Stimulated activated CD4-positive, alpha-beta T cell treated with anti-CD3 and anti-CD28 coated beads, Interleukin-4, amount 100 ng/mL, for 4 hours (primary cell): Measurements from ENCODE around the gene SLC25A22.
A peak's percentile ranks its signal among the peaks of the same experiment; 100 is the strongest.

Experiments used
- DNase-seq, 2 experiments: peaks; one replicate each; pipeline ENCODE4 v3.0.0-alpha.2; 2020

SLC25A22 gene

DNA sequence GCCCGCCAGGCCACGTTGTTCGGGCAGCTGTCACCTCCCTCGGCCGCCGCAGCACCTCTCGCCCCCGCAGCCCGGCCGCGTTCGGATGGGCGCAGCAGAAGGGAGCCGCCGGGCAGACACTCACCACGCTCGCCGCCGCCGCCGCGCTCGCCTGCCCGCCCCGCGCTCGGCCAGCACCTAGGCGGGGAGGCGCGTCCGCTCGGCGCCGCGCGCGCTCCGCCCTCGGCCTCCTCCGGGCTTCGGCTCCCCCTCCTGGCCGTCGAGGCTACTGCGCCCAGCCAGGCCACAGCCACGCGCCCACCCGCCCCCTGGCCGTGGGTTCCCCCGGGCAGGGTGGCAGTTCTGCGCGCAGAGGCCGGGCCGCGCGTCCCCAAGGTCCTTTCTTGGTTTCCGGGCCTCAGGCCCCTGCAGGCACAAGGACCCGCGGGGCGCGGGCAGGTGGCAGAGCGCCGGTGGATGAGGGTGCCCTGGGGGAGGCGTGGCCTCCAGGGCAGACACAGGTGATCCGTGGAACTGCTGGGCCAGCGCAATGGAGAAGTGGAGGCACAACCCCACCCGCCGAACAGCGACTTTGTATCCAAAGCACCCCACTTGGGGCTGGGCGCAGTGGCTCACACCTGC is at the start of gene SLC25A22:
Gene SLC25A22, minus strand, starts transcription at position 189 of the 621 bp plus-strand sequence. CDS start 3,275 bp downstream, outside the sequence.
- DNase-seq, result peak; percentile 76 to 87

GRCh38 chr11:847876-848275 is 49.8 kb upstream of the SLC25A22 start:
- DNase-seq, result no peak

DNA sequence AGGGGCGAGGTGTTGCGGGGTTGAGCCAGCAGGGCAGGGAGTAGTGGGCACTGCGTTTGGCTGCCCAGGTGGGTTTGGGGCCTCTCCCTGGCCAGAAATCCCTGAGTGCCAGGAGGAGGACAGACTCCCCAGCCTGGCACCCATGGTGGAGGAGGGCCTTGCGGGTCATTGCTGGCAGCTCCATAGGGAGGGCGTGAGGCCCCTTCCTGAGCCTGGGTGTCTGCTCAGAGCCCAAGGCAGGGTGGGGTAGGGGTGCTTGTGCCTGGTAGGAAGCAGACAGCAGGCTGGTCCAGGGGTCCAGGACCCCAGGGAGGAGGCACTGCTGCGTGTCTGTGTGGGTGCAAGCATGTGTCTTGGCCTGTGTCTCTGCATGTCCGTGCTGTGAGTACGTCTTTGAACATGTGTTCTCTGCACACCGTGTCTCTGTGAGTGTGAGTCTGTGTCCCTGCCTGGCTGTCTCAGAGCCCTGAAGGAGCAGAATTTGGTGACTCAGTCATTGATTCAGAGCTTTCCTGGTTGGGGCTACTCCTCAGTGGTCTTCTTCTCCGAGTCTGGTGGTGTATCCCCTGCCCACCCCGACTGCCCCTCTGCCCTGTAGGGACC is 48.5 kb upstream of the SLC25A22 start:
- no peak for DNase-seq

DNA sequence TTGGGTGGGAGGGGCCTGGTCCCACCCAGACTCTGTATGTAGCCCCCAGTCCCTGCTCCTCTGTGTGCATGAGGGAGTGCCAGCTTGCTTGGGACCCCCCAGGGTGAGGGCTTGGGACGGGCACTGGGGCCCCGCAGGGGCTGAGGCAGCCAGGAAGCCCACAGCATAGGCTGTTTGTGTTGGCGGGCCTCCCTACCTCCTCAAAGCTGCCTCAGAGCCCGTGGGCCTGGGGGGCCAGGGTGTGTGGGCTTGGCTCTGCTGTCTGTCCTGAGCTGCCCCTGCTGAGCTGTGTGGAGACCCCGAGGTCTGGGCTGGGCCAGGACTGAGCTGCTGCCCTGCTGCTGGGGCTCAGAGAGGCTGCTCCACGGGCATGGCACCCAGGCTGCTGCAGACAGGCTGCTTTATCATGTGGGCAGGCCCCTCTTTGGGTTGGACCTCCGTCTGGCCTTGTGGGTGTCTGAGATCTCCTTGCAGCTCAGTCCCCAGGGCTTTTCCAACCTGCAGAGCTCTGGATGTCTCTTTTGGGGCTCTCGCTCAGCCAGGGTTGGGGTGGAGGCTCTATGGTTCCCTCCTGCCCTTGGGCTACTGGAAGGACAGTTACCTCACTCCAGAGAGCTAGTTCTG is 47.9 kb upstream of the SLC25A22 start:
- no peak for DNase-seq

- no peak for DNase-seq
Observed at GRCh38 chr11:844693-845644, 46.9 kb upstream of the SLC25A22 start.

DNA sequence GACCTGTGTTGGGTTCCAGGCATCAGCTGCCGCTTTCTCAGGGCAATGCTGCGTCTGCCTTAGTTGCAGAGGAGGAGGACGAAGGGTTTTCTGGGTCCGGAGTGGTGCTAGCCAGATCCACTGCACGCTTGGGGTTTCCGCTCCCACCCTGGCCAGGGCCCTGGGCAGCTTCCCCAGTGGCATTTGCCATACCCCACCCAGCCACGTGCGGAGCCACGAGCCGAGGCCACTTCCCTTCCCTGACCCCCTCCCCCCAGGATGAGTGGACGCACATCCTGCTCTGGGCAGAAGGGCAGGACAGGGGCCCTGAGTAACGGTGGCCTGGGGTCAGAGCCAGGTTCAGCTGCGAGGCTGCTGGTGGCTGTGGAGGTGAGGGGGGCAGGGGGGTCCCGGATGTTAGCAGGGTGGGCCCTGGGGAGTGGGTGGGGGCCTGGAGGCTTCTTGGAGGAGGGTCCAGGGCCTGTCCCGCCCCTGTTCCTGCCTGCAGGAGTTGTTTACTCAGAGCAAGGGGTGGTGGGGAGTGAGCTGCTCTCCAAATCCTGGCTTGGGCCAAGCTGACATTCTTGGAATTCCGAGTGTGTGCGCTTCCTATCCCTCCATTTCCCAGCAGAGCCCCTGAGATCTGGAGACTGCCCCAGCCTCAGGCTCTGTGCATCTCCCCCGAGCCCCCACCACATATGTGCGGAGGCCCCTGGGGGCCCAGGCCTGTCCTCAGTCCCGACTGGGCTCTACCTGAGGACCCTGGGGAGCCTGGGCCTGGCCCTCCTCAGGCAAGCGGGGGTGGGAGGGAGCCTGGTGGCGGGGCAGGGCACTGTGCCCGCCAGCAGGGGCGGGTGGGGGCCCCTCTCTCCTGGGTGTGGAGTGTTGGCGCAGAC is 46.0 kb upstream of the SLC25A22 start:
- no peak for DNase-seq

- no peak for DNase-seq
Observed at GRCh38 chr11:843086-843734, 45.1 kb upstream of the SLC25A22 start.

- peak; percentile 79 to 90 for DNase-seq
Observed at GRCh38 chr11:842370-843002, 44.4 kb upstream of the SLC25A22 start, which contains the start of the genes POLR2L and TSPAN4. TSS of gene POLR2L (minus strand) at chr11:842529. CDS start at chr11:842508, 21 bp downstream. TSS of gene TSPAN4 (plus strand) at chr11:842852. CDS start at chr11:850305, 7,453 bp downstream.

DNA sequence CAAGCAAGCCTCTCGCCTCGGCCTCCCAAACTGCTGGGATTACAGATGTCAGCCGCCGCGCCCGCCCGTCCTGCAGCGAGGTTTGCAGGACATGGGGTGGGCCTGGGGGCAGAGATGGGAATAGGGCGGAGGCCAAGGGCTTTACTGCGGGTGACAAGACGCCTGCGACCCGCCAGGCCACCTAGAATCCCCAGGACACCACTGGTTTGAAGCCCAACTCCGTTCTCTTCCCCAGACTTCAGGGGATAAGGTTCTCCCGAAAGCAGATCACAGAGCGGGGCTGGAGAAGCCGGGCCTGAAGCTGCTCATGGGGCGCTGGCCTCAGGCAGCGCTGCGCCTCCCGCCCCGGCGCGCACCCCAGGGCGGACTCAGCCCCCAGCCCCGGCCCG is 43.9 kb upstream of the SLC25A22 start:
- DNase-seq, result no peak

DNA sequence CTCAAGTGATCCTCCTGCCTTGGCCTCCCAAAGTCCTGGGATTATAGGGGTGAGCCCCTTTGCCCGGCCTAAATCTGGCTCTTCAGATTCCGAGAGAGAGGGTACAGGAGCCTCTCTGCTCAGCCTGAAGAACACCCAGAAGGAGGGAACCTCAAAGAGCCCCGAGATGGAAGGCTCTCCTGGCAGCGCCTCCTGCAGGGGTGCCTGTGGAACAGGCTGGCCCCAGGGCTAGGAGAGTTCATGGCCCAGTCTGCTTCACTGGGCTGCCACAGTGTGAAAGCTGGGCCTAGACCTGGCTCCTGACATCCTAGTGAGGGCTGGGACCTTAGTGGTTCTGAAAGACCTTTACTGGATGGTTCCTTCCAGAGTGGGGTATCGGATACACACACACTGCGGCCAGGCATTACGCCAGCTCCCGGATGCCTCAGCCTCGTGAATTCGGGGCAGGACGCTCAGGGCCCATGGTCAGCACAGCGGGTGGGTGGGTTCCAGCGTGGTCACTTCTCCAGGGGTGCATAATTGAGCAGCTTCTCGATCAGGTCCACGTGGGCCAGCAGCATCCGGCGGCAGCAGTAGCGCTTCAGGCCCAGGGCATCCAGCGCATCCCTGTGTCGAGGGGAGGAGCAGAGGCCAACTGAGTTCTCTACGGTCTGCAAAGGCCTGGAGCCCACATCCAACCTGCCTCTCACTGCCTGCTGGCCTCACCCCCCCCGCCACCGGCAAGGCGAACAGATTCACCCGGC is 42.0 kb upstream of the SLC25A22 start:
- DNase-seq, result no peak

- no peak for DNase-seq
Observed at GRCh38 chr11:839280-839623, 41.2 kb upstream of the SLC25A22 start.

DNA sequence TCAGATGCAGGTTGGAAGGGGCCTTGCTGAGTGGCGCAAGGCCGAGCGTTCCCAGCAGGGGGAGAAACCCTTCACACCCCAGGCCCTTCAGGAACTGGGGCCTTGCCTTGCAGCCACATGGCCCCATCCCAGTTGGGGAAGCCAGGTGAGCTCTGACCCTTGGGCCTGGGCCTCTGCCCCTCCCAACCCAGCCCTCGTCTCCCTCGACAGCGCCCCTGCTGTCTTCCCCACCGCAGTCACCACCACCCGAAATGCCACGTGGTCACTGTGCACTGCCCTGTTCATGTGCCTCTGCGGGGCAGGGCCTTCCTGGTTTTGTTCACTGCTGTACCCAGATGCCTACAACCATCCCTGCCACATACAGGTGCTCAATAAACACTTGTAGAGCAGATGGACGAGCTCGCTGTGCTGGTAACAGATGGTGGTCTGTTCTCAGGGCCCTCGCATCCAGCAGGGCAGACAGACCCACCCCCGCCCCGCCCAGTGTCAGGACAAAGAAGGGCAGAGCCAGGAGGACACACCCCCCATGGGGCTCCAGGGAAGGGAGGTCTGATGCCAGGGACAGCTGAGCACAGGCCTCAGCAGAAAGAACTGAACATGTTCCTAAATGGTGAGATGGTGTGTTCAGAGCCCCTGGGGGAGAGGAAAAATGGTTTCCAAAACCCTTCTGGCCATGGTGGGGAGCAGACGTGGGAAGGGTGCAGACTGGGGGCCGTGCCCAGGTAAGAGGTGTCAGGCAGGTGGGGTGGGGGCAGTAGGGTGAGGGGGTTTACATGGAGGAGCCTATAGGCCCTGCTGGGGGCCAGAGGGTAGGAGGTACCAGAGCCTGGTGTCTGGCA is 40.6 kb upstream of the SLC25A22 start:
- no peak for DNase-seq

GRCh38 chr11:837990-838307 is 39.9 kb upstream of the SLC25A22 start:
- no peak for DNase-seq

GRCh38 chr11:837189-837989 is 39.3 kb upstream of the SLC25A22 start:
- DNase-seq, result no peak

GRCh38 chr11:836700-837099 is 38.6 kb upstream of the SLC25A22 start:
- DNase-seq, result no peak

DNA sequence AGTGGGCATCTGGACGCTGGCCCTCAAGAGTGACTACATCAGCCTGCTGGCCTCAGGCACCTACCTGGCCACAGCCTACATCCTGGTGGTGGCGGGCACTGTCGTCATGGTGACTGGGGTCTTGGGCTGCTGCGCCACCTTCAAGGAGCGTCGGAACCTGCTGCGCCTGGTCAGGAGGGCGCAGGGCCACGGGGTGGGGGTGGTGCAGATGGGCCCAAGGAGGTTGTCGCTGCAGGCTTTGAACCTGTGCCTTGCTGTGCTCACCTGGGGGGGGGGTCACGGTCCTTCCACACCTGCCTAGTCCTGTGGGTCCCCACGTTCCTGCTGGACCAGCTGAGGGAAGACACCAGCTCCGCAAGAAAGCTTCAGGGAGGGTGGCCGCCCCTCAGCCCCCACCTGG is 38.2 kb upstream of the SLC25A22 start:
- DNase-seq, result no peak

GRCh38 chr11:834371-835316 is 36.6 kb upstream of the SLC25A22 start:
- no peak for DNase-seq
